ENCODE data around the gene HADH. TPM values are rescaled to one million over a fixed set of nuclear protein-coding genes. Genes with fewer than 3 reads are reported as not detected.
"Not testable (repeated sequence)": the region's sequence is repeated elsewhere in the genome, so short reads cannot be mapped to it uniquely, and the experiment has no call there.

Gene HADH
- total RNA-seq, 1 donor from 2014 or later = 127 TPM

- no peak for DNase-seq (ENCODE audit: low spot score)
- peak; percentile 14 for ATAC-seq
Observed at GRCh38 chr4:108029731-108030130, 40.0 kb downstream of the HADH start.

DNA sequence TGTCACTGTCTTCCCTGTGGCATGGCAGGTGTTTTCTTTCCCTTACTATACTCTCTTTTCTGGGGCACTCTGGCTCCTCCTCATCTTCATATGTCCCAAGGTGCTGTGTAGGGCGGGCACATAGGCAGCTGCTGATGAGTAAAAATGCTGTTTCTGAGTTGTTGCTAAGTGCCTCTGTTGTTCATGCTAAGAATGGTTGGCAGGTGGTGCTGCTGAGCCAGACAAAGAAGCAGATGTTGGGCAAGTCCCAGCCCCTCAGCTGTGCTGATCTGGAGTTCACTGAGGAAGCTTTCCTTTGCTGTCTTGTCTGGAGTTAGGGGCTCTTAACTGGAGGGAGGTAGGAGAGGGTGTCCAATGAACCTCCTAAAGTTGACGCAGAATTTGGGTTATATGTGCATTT is 40.6 kb downstream of the HADH start:
- ATAC-seq (peak; percentile 64), DNase-seq (ENCODE audit: low spot score) (no peak)

GRCh38 chr4:108031427-108032083 is 41.9 kb downstream of the HADH start:
- no peak for DNase-seq (ENCODE audit: low spot score)
- no peak for ATAC-seq

GRCh38 chr4:108033348-108033747 is 43.7 kb downstream of the HADH start:
- DNase-seq (ENCODE audit: low spot score) (no peak), ATAC-seq (no peak)

DNA sequence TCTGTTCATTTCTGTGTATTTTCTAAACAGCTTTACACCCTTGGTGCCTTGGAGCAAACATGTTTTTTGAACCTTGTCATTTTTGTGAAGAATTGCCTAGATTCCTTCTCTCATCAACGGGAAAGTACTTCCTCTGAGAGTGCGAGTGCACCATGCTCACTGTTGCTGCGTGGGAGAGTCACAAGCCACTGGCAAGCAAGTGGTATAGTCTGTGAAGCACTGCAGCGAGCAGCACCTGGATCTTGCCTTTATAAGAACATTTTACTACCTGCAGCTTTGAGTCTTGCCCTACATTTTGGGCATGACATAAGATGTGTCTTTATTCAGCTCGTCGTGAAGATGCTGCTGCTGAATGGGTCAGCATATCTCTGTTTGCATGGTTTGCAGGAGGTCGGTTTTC is 44.9 kb downstream of the HADH start:
- ATAC-seq (no peak), DNase-seq (ENCODE audit: low spot score) (no peak)

- ATAC-seq = no peak
- DNase-seq (ENCODE audit: low spot score) = no peak
Observed at GRCh38 chr4:108035691-108036090, 46.0 kb downstream of the HADH start.

- peak; percentile 40 for ATAC-seq
- no peak for DNase-seq (ENCODE audit: low spot score)
Observed at GRCh38 chr4:108036213-108036612, 46.5 kb downstream of the HADH start.

GRCh38 chr4:108037884-108038283 is 48.2 kb downstream of the HADH start:
- ATAC-seq (no peak), DNase-seq (ENCODE audit: low spot score) (no peak)

- ATAC-seq = no peak
- no peak for DNase-seq (ENCODE audit: low spot score)
Observed at GRCh38 chr4:108042927-108043326, 53.2 kb downstream of the HADH start.

DNA sequence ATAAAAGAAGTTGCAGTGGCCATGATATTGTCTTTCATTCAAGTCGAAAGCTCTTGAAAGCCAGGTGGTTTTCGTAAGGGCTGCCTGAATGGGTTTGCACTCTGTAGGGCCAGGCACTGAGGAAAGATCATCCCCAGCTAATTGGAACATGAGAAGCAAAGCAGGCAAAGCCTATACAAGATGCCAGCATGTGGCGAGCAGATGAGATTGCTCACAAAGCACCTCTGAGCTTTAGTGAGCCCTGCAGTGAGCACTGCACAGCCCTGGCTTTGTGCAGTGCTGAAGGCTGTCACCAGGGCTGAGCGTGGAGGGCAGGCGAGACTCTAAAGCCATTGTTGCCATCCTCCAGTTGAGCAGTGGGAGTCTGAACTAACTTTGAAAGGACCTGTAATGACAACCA is 53.8 kb downstream of the HADH start:
- DNase-seq (ENCODE audit: low spot score) (no peak), ATAC-seq (no peak)

GRCh38 chr4:108044951-108045686 is 55.4 kb downstream of the HADH start:
- no peak for ATAC-seq
- DNase-seq (ENCODE audit: low spot score) = no peak

- DNase-seq (ENCODE audit: low spot score) (no peak), ATAC-seq (no peak)
Observed at GRCh38 chr4:108045687-108046024, 56.0 kb downstream of the HADH start.

DNA sequence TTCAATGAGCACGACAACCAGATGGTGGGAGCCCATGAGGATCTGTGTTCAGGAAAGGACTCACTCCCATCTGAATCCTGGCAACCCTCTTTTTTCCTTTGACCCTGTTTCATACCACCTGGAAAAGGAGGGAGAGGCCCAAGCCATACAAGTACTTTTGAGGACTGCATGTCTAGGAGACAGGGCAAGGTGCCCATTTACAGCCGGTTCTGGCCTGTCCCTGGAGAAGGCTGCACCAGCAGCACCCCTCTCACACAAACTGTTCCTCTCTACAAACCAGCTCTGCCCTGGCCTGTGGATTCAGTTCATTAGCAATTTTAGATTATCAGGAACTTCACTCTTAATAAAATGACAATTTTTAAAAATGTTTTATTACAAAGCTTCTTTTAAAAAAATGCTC is 57.5 kb downstream of the HADH start:
- ATAC-seq = no peak
- no peak for DNase-seq (ENCODE audit: low spot score)

DNA sequence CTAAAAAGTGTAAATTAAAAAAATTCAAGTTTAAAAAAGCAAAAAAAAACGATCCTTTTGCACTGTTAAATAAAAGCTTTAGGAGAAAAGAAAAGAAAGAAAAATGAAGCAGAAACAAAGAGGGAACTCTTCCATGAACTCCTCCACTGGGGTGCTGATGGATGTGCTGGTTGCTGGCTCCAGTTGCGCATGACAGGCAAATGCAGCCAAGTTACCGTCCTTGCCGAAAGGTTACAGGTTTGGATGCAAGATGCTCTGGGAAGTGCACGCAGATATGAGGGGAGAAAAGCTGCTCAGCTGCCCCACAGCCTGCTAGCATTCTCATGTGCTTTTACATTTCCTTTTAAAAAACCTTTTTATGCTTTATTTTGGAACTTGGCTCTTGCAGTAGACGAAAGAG is 58.5 kb downstream of the HADH start:
- ATAC-seq = no peak
- no peak for DNase-seq (ENCODE audit: low spot score)

- ATAC-seq = no peak
- DNase-seq (ENCODE audit: low spot score) = no peak
Observed at GRCh38 chr4:108048997-108049396, 59.3 kb downstream of the HADH start.

DNA sequence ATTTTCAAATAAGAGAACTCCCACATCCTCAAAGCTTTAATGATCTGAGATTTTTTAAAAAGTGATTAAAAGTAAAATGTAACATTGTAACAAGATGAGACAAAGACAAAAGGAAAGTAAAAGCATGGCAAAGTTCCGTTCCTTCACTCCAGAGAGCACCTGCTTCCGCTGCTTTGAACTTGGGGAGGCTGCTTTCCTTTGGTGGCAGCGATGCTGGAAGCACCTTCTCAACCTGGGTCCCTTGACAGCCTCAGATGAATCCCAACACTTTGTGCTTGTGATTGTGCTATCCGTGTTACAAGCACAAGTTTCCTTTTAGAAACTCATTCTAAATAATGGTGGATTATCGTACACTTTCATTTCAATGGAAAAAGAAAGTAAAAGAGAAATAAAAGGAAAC is 59.7 kb downstream of the HADH start:
- DNase-seq (ENCODE audit: low spot score) (no peak), ATAC-seq (no peak)

GRCh38 chr4:108050166-108051111 is 60.8 kb downstream of the HADH start:
- ATAC-seq; DNase-seq (ENCODE audit: low spot score): not testable (repeated sequence)

GRCh38 chr4:108051343-108051742 is 61.7 kb downstream of the HADH start:
- DNase-seq (ENCODE audit: low spot score) (no peak), ATAC-seq (no peak)

- no peak for DNase-seq (ENCODE audit: low spot score)
- ATAC-seq = no peak
Observed at GRCh38 chr4:108052558-108053120, 63.0 kb downstream of the HADH start.

DNA sequence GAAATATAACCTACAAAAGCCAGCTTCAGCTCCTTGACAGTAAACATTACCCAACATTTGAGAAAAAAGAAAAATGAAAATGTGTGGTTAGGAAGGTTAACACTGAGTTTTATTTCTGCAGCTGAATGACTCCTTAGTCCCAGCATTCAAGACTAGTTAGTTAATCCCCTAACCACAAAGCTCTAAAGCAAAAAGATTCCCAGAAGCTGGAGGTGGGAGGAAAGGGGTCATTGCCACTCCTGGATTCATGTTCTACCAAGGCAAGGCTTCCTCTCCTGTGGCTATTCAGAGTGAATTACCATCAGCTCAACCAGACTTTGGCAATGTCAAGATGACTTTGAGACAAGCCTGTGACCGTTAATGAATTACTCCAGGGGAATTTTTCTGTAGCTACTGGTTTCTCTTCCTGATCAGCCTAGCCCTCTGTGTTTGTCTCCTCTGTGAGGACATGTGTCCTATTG is 63.6 kb downstream of the HADH start:
- ATAC-seq (no peak), DNase-seq (ENCODE audit: low spot score) (no peak)

- ATAC-seq = no peak
- no peak for DNase-seq (ENCODE audit: low spot score)
Observed at GRCh38 chr4:108054025-108054638, 64.4 kb downstream of the HADH start.
